ENCODE data around the gene TNFRSF17.

- no peak for TF ChIP-seq CTCF (IDR thresholded peaks at IDR 0.05)
- no peak for TF ChIP-seq POLR2AphosphoS5 (IDR thresholded peaks at IDR 0.05; ENCODE audit: insufficient read depth in 1 of 2, low read depth in 1 of 2)
These were observed 27.1 kb downstream of the TNFRSF17 start for GRCh38 chr16:11992008-11992584.
